ENCODE results near the gene DCLK1. TPM values are rescaled to one million over a fixed set of nuclear protein-coding genes. Genes with fewer than 3 reads are reported as not detected.

DCLK1 gene
- total and polyA plus RNA-seq, 10 of the 15 experiments (the other 5 are each of a cell fraction or from before 2014, with no cell fraction given): not detected

DNA sequence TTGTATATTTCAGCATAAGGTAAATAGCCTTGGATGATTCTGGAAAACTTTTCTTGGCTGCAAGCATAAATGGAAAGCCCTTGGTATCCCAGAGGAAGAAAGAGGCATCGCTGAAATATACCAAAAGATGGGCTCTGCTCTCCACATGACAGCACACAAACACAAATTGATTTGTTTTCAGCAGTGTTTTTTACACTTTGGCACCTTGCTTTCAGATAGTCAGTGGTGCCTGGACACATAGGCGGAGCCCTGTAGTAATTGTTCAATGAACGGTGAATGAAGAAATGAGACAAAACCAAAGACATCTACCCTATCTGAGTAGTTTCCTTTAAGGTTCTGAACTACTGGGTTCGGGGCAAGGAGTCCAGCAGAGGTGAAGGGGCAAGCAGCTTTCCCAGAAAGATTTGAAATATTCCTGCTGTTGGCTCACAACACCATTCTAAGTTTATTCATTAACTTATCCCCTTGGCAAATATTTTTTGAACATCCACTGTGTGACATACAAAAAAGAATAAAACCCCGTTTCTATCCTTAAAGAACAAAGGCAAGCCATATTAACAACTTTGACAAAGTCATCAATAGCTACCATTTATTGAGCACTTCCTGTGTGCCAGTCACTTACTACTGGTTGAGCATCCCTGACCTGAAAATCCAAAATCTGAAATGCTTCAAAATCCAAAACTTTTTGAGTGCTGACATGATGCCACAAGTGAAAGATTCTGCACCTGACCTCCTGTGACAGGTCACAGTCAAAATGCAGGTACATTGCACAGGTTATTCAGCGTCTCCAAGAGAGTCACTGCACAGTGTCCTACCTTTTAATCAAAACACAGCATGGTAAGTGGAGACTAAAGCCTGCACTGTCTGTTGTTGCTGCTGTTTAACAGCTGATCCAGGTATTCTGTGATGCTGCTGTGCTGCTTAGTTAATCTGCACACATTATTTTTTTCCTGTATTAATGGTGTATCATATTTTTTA is 238.1 kb downstream of the DCLK1 start:
- BruUV-seq (replicated peaks): no TSS peak
- ChIA-PET RAD21 (ENCODE audit: unreplicated experiment) (no interaction called here), POLR2A (no interaction called here), SMC1A (ENCODE audit: uncharacterized antibody, unreplicated experiment) (interaction anchor here (1.2 kb wide), 1 partner anchor 9 kb away, joined by 3 read pairs; no protein-coding TSS in a partner anchor), CTCF (interaction anchor here (1.3 kb wide), 1 partner anchor 32 kb away, joined by 3 read pairs; no protein-coding TSS in a partner anchor)
- ATAC-seq (no peak), FAIRE-seq (no peak), DNase-seq (ENCODE audit: low read depth, low spot score) (no peak)
- intact Hi-C loops (cut with micrococcal nuclease; ENCODE audit: unreplicated experiment): no loop called here
- Histone ChIP-seq H3K4me2 (ENCODE audit: control insufficient read depth, insufficient read depth) (no peak overlapping the region), H3K36me3 (ENCODE audit: control insufficient read depth in 2 of 2, insufficient read depth in 2 of 2, low read length in 1 of 2) (no peaks in the 10 kb centered on the region), H3K4me3 (no peak overlapping the region), H3K27me3 (replicated peaks in 1 of 2; ENCODE audit: control insufficient read depth in 2 of 2, insufficient read depth in 2 of 2, low read length in 1 of 2) (no peaks in the 10 kb centered on the region), H3K9me3 (replicated peaks; ENCODE audit: control insufficient read depth, insufficient read depth, low read length) (no peaks in the 10 kb centered on the region), H3K27ac (ENCODE audit: control insufficient read depth, insufficient read depth) (no peak overlapping the region), H2AFZ (ENCODE audit: control insufficient read depth, low read depth, low read length) (no peak overlapping the region), H3K4me1 (ENCODE audit: control insufficient read depth, insufficient read depth, low read length) (no peaks in the 10 kb centered on the region), H4K20me1 (ENCODE audit: control insufficient read depth, insufficient read depth) (no peaks in the 10 kb centered on the region), H3K79me2 (ENCODE audit: control insufficient read depth, insufficient read depth, low read length) (no peaks in the 10 kb centered on the region), H3K9ac (ENCODE audit: control insufficient read depth, insufficient read depth, low read length) (no peak overlapping the region)
- 6% methylated on average over 6 of the region's 6 CpGs for WGBS (ENCODE audit: insufficient coverage, insufficient replicate concordance, low lambda C conversion rate, missing lambda C conversion rate)
- in situ Hi-C loops (cut with MboI): no loop called here
- TF ChIP-seq FOXK2 (IDR thresholded peaks at IDR 0.05): no peak
- no peak for TF ChIP-seq BHLHE40 (IDR thresholded peaks at IDR 0.05; ENCODE audit: borderline replicate concordance in 1 of 2, low read depth in 2 of 2, low read length in 1 of 2)
- no peak for TF ChIP-seq POLR2AphosphoS5 (IDR thresholded peaks at IDR 0.05; ENCODE audit: low read length)
- no peak for TF ChIP-seq STAT1 (conservative IDR thresholded peaks at IDR 0.05)
- no peak for TF ChIP-seq IRF4 (IDR thresholded peaks at IDR 0.05; ENCODE audit: low read depth, low read length)
- TF ChIP-seq MYC (IDR thresholded peaks at IDR 0.05; ENCODE audit: insufficient read depth, insufficient read length, insufficient replicate concordance, low read length, severe bottlenecking): no peak
- TF ChIP-seq EGR1 (IDR thresholded peaks at IDR 0.05; ENCODE audit: borderline replicate concordance in 1 of 2, low read depth in 2 of 2, low read length in 2 of 2): no peak
- no peak for TF ChIP-seq KDM1A (IDR thresholded peaks at IDR 0.05; ENCODE audit: borderline replicate concordance)
